VCaP (cell line): ENCODE measurements around the gene ATP8A2.

Source experiments
- H3K27ac ChIP-seq: fragments of 450-650 bp; 2 replicates; pipeline ENCODE4 v1.5.1; 2017
- CTCF ChIP-seq: fragments of 450-650 bp; conservative IDR thresholded peaks from 2 replicates; pipeline ENCODE4 v1.5.1; 2017; ENCODE audit warnings: mild to moderate bottlenecking, moderate library complexity

Gene ATP8A2

DNA sequence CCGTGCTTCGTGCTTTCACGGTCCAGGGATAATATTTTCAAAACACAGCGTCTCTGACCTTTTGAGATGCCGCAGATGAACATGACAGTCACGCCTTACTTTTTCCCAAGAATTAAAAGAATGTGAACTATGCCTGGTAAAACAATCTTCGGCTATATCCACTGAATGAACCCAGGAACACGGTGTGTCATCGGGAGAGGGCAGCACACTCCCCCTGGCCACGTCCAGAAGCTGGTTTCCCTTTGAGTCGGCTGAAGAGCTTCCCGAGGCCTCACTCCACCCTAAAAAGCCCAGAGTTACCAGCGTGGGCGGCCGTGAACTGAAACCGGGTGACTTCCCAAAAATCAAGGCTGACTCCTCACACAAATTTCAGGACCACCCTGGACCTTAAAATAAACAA, 702.9 kb downstream of the ATP8A2 start:
- no peak for TF ChIP-seq CTCF
- H3K27ac ChIP-seq = no peak overlapping the region
